GM23338 (cell line): ENCODE results near the gene TMEM151B. TPM values are rescaled to one million over a fixed set of nuclear protein-coding genes. Genes with fewer than 3 reads are reported as not detected.

ENCODE experiments used
- ATAC-seq: fragments of 200-7000 bp; cut with Tn5 transposase; 3 replicates; pipeline ENCODE4 v1.9.1; 2020
- DNase-seq: peaks from one replicate; pipeline ENCODE4 v3.0.0-alpha.2; 2015; ENCODE audit warnings: low spot score
- H2AFZ ChIP-seq: fragments of 200-600 bp; sonication (generic); 2 replicates; pipeline ENCODE4 v1.8.0; 2016; ENCODE audit warnings: antibody characterized with exemption, mild to moderate bottlenecking, moderate library complexity
- H3F3A ChIP-seq: fragments of 200-600 bp; sonication (generic); replicated peaks from 2 replicates; pipeline ENCODE4 v1.8.0; 2017; ENCODE audit warnings: antibody characterized with exemption, mixed run types, low read depth
- H3K27ac ChIP-seq: fragments of 200-600 bp; sonication (generic); 2 replicates; pipeline ENCODE4 v1.6.1; 2016; ENCODE audit warnings: low read depth
- H3K27me3 ChIP-seq: fragments of 200-600 bp; sonication (generic); 2 replicates; pipeline ENCODE4 v1.8.0; 2016; ENCODE audit warnings: mild to moderate bottlenecking, mixed run types, moderate library complexity; ENCODE audit not compliant: insufficient read depth
- H3K36me3 ChIP-seq: fragments of 200-600 bp; sonication (generic); 2 replicates; pipeline ENCODE4 v1.8.0; 2016; ENCODE audit warnings: mild to moderate bottlenecking; ENCODE audit not compliant: insufficient read depth
- H3K4me1 ChIP-seq: fragments of 200-600 bp; sonication (generic); 2 replicates; pipeline ENCODE4 v1.8.0; 2016; ENCODE audit warnings: mild to moderate bottlenecking, moderate library complexity; ENCODE audit not compliant: insufficient read depth
- H3K4me2 ChIP-seq: fragments of 200-600 bp; sonication (generic); 2 replicates; pipeline ENCODE4 v1.7.1; 2017; ENCODE audit warnings: mixed run types
- H3K4me3 ChIP-seq: fragments of 200-600 bp; sonication (generic); 2 replicates; pipeline ENCODE4 v1.6.1; 2016; ENCODE audit warnings: mixed run types
- H3K79me2 ChIP-seq: fragments of 200-600 bp; sonication (generic); replicated peaks from 2 replicates; pipeline ENCODE4 v1.8.0; 2017; ENCODE audit warnings: mild to moderate bottlenecking; ENCODE audit not compliant: insufficient read depth
- H3K9me2 ChIP-seq: fragments of 200-600 bp; sonication (generic); 2 replicates; pipeline ENCODE4 v1.8.0; 2017; ENCODE audit not compliant: insufficient read depth
- H4K20me1 ChIP-seq: fragments of 200-600 bp; sonication (generic); replicated peaks from 2 replicates; pipeline ENCODE4 v1.8.0; 2017; ENCODE audit warnings: mild to moderate bottlenecking; ENCODE audit not compliant: insufficient read depth
- H3K27ac Mint-ChIP-seq: 2 replicates; pipeline ENCODE4 v1.8.0; 2020; ENCODE audit warnings: inconsistent platforms, mild to moderate bottlenecking, moderate library complexity, mixed read lengths
- H3K27me3 Mint-ChIP-seq: 3 replicates; pipeline ENCODE4 v1.8.0; 2022; ENCODE audit warnings: low read depth, mild to moderate bottlenecking, moderate library complexity, mixed read lengths, inconsistent platforms; ENCODE audit not compliant: insufficient read depth, poor library complexity
- H3K36me3 Mint-ChIP-seq: 3 replicates; pipeline ENCODE4 v1.8.0; 2021; ENCODE audit warnings: low read depth, mild to moderate bottlenecking, inconsistent platforms, moderate library complexity, mixed read lengths
- H3K4me1 Mint-ChIP-seq: 3 replicates; pipeline ENCODE4 v1.8.0; 2020; ENCODE audit warnings: mild to moderate bottlenecking, inconsistent platforms, mixed read lengths
- H3K4me3 Mint-ChIP-seq: 3 replicates; pipeline ENCODE4 v1.8.0; 2021; ENCODE audit warnings: moderate library complexity, mild to moderate bottlenecking, inconsistent platforms, mixed read lengths
- H3K9me3 Mint-ChIP-seq: 3 replicates; pipeline ENCODE4 v1.8.0; 2020; ENCODE audit warnings: moderate library complexity, mild to moderate bottlenecking, inconsistent platforms, mixed read lengths
- CREB1 ChIP-seq: fragments of 250-450 bp; sonication (Bioruptor Pico); IDR thresholded peaks from 2 replicates; pipeline ENCODE4 v1.5.0; 2020; ENCODE audit warnings: low read depth, mild to moderate bottlenecking, moderate library complexity
- ETS1 ChIP-seq: IDR thresholded peaks from 2 replicates; pipeline ENCODE4 v1.6.1; 2016; ENCODE audit warnings: antibody characterized with exemption
- EZH2 ChIP-seq: fragments of 200-600 bp; sonication (generic); IDR thresholded peaks from one replicate; pipeline ENCODE4 v1.8.0; 2017; ENCODE audit warnings: antibody characterized with exemption, mild to moderate bottlenecking, low read depth; ENCODE audit not compliant: unreplicated experiment
- EZH2phosphoT487 ChIP-seq: fragments of 200-600 bp; sonication (generic); IDR thresholded peaks from one replicate; pipeline ENCODE4 v1.8.1; 2018; ENCODE audit warnings: antibody characterized with exemption; ENCODE audit not compliant: unreplicated experiment
- JUNB ChIP-seq: IDR thresholded peaks from one replicate; pipeline ENCODE4 v1.6.1; 2016; ENCODE audit warnings: antibody characterized with exemption; ENCODE audit not compliant: unreplicated experiment
- NANOG ChIP-seq: IDR thresholded peaks from 2 replicates; pipeline ENCODE4 v1.6.1; 2016; ENCODE audit warnings: antibody characterized with exemption, borderline replicate concordance
- POLR2AphosphoS5 ChIP-seq: IDR thresholded peaks from 2 replicates; pipeline ENCODE4 v1.6.1; 2016; ENCODE audit warnings: antibody characterized with exemption, low read depth
- REST ChIP-seq: IDR thresholded peaks from one replicate; pipeline ENCODE4 v1.6.1; 2018; ENCODE audit warnings: antibody characterized with exemption; ENCODE audit not compliant: unreplicated experiment
- STAT1 ChIP-seq: IDR thresholded peaks from one replicate; pipeline ENCODE4 v1.6.1; 2016; ENCODE audit warnings: antibody characterized with exemption; ENCODE audit not compliant: unreplicated experiment
- ZNF114 ChIP-seq: fragments of 250-450 bp; sonication (Bioruptor Pico); IDR thresholded peaks from 2 replicates; pipeline ENCODE4 v1.5.0; 2020; ENCODE audit warnings: mild to moderate bottlenecking, moderate library complexity
- ZNF331 ChIP-seq: fragments of 250-450 bp; sonication (Bioruptor Pico); IDR thresholded peaks from 2 replicates; pipeline ENCODE4 v1.5.0; 2020; ENCODE audit warnings: low read depth, mild to moderate bottlenecking, moderate library complexity
- polyA plus RNA-seq: library from polyadenylated mRNA; unstranded; fragments of >200 nt; fragmentation: Nextera tagmentation; extraction: Ambion mirVana; gene quantifications from 2 replicates; pipeline ENCODE4 v1.2.1, GENCODE V29; 2016
- total RNA-seq: library from RNA; depleted of rRNA; stranded (reverse); fragments of >200 nt; shearing (Covaris generic); gene quantifications from 2 replicates; pipeline ENCODE4 v1.2.3, GENCODE V29; 2014
- TF ChIP-seq, protein P1 (sequence below), 2 experiments: fragments of 200-600 bp in 1 of 2; sonication (generic) in 1 of 2; conservative IDR thresholded peaks; 2 replicates each; pipeline versions ENCODE4 v1.5.1 to v1.6.1; 2016 to 2017; ENCODE audit warnings: antibody characterized with exemption in 2 of 2, low read depth in 2 of 2, mild to moderate bottlenecking in 2 of 2, moderate library complexity in 1 of 2
- TF ChIP-seq, protein P2 (sequence below): fragments of 250-450 bp; sonication (Bioruptor Pico); IDR thresholded peaks from 2 replicates; pipeline ENCODE4 v1.5.0; 2020; ENCODE audit warnings: mild to moderate bottlenecking, moderate library complexity

The TMEM151B gene
- total and polyA plus RNA-seq, 2 experiments from 2014 or later: 0.91 to 14.6 TPM

- Mint-ChIP-seq H3K27ac (no peak overlapping the region), H3K9me3 (no peaks in the 10 kb centered on the region), H3K36me3 (no peaks in the 10 kb centered on the region), H3K27me3 (peaks cover 10% of the 10 kb centered on the region), H3K4me1 (peaks cover 15% of the 10 kb centered on the region), H3K4me3 (no peak overlapping the region)
- no peaks in the 10 kb centered on the region for H3K36me3 ChIP-seq
- H3K27ac ChIP-seq: no peak overlapping the region
- 0 out of 2 replicates have a peak overlapping the region, but pooled peaks have one; percentile 69 for H3K4me2 ChIP-seq
- H3K27me3 ChIP-seq: peaks cover 23% of the 10 kb centered on the region
- H3K79me2 ChIP-seq: no peaks in the 10 kb centered on the region
- ATAC-seq: no peak
- H3K4me3 ChIP-seq: no peak overlapping the region
- H3F3A ChIP-seq: no peaks in the 10 kb centered on the region
- no peak for DNase-seq
- H3K9me2 ChIP-seq: no peaks in the 10 kb centered on the region
- TF ChIP-seq EZH2phosphoT487 (no peak), JUNB (no peak), POLR2AphosphoS5 (no peak), ETS1 (no peak), ZNF114 (no peak), STAT1 (no peak), REST (no peak), EZH2 (no peak), ZNF331 (CRISPR knock-in tag) (no peak), NANOG (no peak), CREB1 (CRISPR knock-in tag) (no peak)
- TF ChIP-seq, protein P1, sequence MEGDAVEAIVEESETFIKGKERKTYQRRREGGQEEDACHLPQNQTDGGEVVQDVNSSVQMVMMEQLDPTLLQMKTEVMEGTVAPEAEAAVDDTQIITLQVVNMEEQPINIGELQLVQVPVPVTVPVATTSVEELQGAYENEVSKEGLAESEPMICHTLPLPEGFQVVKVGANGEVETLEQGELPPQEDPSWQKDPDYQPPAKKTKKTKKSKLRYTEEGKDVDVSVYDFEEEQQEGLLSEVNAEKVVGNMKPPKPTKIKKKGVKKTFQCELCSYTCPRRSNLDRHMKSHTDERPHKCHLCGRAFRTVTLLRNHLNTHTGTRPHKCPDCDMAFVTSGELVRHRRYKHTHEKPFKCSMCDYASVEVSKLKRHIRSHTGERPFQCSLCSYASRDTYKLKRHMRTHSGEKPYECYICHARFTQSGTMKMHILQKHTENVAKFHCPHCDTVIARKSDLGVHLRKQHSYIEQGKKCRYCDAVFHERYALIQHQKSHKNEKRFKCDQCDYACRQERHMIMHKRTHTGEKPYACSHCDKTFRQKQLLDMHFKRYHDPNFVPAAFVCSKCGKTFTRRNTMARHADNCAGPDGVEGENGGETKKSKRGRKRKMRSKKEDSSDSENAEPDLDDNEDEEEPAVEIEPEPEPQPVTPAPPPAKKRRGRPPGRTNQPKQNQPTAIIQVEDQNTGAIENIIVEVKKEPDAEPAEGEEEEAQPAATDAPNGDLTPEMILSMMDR (conservative IDR thresholded peaks at IDR 0.05; ENCODE audit: low read depth in 2 of 2): no peak
- TF ChIP-seq, protein P2, sequence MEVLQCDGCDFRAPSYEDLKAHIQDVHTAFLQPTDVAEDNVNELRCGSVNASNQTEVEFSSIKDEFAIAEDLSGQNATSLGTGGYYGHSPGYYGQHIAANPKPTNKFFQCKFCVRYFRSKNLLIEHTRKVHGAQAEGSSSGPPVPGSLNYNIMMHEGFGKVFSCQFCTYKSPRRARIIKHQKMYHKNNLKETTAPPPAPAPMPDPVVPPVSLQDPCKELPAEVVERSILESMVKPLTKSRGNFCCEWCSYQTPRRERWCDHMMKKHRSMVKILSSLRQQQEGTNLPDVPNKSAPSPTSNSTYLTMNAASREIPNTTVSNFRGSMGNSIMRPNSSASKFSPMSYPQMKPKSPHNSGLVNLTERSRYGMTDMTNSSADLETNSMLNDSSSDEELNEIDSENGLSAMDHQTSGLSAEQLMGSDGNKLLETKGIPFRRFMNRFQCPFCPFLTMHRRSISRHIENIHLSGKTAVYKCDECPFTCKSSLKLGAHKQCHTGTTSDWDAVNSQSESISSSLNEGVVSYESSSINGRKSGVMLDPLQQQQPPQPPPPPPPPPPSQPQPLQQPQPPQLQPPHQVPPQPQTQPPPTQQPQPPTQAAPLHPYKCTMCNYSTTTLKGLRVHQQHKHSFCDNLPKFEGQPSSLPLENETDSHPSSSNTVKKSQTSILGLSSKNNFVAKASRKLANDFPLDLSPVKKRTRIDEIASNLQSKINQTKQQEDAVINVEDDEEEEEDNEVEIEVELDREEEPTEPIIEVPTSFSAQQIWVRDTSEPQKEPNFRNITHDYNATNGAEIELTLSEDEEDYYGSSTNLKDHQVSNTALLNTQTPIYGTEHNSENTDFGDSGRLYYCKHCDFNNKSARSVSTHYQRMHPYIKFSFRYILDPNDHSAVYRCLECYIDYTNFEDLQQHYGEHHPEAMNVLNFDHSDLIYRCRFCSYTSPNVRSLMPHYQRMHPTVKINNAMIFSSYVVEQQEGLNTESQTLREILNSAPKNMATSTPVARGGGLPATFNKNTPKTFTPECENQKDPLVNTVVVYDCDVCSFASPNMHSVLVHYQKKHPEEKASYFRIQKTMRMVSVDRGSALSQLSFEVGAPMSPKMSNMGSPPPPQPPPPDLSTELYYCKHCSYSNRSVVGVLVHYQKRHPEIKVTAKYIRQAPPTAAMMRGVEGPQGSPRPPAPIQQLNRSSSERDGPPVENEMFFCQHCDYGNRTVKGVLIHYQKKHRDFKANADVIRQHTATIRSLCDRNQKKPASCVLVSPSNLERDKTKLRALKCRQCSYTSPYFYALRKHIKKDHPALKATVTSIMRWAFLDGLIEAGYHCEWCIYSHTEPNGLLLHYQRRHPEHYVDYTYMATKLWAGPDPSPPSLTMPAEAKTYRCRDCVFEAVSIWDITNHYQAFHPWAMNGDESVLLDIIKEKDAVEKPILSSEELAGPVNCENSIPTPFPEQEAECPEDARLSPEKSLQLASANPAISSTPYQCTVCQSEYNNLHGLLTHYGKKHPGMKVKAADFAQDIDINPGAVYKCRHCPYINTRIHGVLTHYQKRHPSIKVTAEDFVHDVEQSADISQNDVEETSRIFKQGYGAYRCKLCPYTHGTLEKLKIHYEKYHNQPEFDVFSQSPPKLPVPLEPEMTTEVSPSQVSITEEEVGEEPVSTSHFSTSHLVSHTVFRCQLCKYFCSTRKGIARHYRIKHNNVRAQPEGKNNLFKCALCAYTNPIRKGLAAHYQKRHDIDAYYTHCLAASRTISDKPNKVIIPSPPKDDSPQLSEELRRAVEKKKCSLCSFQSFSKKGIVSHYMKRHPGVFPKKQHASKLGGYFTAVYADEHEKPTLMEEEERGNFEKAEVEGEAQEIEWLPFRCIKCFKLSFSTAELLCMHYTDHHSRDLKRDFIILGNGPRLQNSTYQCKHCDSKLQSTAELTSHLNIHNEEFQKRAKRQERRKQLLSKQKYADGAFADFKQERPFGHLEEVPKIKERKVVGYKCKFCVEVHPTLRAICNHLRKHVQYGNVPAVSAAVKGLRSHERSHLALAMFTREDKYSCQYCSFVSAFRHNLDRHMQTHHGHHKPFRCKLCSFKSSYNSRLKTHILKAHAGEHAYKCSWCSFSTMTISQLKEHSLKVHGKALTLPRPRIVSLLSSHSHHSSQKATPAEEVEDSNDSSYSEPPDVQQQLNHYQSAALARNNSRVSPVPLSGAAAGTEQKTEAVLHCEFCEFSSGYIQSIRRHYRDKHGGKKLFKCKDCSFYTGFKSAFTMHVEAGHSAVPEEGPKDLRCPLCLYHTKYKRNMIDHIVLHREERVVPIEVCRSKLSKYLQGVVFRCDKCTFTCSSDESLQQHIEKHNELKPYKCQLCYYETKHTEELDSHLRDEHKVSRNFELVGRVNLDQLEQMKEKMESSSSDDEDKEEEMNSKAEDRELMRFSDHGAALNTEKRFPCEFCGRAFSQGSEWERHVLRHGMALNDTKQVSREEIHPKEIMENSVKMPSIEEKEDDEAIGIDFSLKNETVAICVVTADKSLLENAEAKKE: no peak
- H4K20me1 ChIP-seq: no peaks in the 10 kb centered on the region
- H3K4me1 ChIP-seq: 0 out of 2 replicates have a peak, but pooled peaks cover 6% of the 10 kb centered on the region
- no peak overlapping the region for H2AFZ ChIP-seq
Measured at GRCh38 chr6:44341095-44341890, 71.0 kb downstream of the TMEM151B start.
